Measurements from ENCODE around the gene TGFBR3L. TPM values are rescaled to one million over a fixed set of nuclear protein-coding genes. Genes with fewer than 3 reads are reported as not detected.

The TGFBR3L gene
- total and polyA plus RNA-seq, 2 of the 13 experiments (the other 11 are each of a cell fraction or from before 2014, with no cell fraction given): 0.20 to 1.0 TPM

DNA sequence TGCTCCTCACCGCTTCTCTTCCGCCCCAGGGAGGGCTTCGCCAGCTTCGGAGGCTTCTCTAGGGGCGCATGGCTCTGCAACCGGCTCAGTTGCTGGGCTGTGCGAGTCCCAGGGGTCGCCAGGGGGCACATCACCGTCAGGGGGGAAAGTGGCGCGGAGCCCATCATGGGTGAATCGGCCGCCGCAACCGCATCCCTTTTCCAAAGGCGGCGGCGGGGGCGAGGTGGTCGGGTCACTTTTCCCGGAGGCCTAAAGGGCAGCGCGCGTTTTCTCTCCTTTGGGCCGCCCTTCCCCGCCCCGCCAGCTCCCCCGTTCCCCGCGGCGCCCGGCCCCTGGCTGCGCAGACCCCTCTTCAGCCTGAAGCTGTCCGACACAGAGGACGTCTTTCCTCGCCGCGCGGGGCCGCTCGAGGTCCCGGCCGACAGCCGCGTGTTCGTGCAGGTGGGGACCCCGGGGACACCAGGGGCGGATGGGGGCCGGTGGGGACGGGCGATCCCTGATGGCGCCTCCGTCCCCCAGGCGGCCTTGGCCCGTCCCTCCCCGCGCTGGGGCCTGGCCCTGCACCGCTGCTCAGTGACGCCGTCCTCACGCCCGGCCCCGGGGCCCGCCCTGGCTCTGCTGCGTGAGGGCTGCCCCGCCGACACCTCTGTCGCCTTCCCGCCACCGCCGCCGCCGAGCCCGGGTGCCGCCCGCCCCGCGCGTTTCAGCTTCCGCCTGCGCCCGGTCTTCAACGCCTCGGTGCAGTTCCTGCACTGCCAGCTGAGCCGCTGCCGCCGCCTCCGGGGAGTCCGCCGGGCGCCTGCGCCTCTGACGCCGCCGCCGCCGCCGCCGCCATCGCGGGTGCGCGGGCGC is 1.7 kb downstream of the TGFBR3L start (continued):
- TF ChIP-seq, protein P1, sequence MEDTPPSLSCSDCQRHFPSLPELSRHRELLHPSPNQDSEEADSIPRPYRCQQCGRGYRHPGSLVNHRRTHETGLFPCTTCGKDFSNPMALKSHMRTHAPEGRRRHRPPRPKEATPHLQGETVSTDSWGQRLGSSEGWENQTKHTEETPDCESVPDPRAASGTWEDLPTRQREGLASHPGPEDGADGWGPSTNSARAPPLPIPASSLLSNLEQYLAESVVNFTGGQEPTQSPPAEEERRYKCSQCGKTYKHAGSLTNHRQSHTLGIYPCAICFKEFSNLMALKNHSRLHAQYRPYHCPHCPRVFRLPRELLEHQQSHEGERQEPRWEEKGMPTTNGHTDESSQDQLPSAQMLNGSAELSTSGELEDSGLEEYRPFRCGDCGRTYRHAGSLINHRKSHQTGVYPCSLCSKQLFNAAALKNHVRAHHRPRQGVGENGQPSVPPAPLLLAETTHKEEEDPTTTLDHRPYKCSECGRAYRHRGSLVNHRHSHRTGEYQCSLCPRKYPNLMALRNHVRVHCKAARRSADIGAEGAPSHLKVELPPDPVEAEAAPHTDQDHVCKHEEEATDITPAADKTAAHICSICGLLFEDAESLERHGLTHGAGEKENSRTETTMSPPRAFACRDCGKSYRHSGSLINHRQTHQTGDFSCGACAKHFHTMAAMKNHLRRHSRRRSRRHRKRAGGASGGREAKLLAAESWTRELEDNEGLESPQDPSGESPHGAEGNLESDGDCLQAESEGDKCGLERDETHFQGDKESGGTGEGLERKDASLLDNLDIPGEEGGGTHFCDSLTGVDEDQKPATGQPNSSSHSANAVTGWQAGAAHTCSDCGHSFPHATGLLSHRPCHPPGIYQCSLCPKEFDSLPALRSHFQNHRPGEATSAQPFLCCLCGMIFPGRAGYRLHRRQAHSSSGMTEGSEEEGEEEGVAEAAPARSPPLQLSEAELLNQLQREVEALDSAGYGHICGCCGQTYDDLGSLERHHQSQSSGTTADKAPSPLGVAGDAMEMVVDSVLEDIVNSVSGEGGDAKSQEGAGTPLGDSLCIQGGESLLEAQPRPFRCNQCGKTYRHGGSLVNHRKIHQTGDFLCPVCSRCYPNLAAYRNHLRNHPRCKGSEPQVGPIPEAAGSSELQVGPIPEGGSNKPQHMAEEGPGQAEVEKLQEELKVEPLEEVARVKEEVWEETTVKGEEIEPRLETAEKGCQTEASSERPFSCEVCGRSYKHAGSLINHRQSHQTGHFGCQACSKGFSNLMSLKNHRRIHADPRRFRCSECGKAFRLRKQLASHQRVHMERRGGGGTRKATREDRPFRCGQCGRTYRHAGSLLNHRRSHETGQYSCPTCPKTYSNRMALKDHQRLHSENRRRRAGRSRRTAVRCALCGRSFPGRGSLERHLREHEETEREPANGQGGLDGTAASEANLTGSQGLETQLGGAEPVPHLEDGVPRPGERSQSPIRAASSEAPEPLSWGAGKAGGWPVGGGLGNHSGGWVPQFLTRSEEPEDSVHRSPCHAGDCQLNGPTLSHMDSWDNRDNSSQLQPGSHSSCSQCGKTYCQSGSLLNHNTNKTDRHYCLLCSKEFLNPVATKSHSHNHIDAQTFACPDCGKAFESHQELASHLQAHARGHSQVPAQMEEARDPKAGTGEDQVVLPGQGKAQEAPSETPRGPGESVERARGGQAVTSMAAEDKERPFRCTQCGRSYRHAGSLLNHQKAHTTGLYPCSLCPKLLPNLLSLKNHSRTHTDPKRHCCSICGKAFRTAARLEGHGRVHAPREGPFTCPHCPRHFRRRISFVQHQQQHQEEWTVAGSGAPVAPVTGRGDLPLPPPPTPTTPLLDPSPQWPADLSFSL (CRISPR knock-in tag; IDR thresholded peaks at IDR 0.05): peak; percentile 35; the same call in 1 of the 2 replicates
- TF ChIP-seq SP2 (CRISPR knock-in tag; IDR thresholded peaks at IDR 0.05) (peak; percentile 27; the same call in 1 of the 2 replicates), HNRNPL (IDR thresholded peaks at IDR 0.05; ENCODE audit: low read depth, low read length) (0 out of 2 replicates have a peak, but pooled peaks have one; percentile 18), FLYWCH1 (CRISPR knock-in tag; IDR thresholded peaks at IDR 0.05) (0 out of 2 replicates have a peak, but pooled peaks have one; percentile 54), HOXA3 (CRISPR knock-in tag; IDR thresholded peaks at IDR 0.05) (peak; percentile 75), DNMT1 (CRISPR knock-in tag; IDR thresholded peaks at IDR 0.05) (peak; percentile 24; the same call in 1 of the 2 replicates), SMAD1 (CRISPR knock-in tag; IDR thresholded peaks at IDR 0.05; ENCODE audit: borderline replicate concordance, low read depth) (no peak), ISL2 (CRISPR knock-in tag; IDR thresholded peaks at IDR 0.05) (0 out of 2 replicates have a peak, but pooled peaks have one; percentile 13), RBFOX2 (IDR thresholded peaks at IDR 0.05; ENCODE audit: low read depth, low read length) (peak; percentile 50), PAX8 (CRISPR knock-in tag; IDR thresholded peaks at IDR 0.05; ENCODE audit: borderline replicate concordance) (0 out of 2 replicates have a peak, but pooled peaks have one; percentile 52), SALL1 (CRISPR knock-in tag; IDR thresholded peaks at IDR 0.05) (peak; percentile 32; the same call in 1 of the 2 replicates), RNF2 (conservative IDR thresholded peaks at IDR 0.05; ENCODE audit: low read depth) (peak; percentile 73; the same call in 1 of the 2 replicates)
- TF ChIP-seq, protein P2, sequence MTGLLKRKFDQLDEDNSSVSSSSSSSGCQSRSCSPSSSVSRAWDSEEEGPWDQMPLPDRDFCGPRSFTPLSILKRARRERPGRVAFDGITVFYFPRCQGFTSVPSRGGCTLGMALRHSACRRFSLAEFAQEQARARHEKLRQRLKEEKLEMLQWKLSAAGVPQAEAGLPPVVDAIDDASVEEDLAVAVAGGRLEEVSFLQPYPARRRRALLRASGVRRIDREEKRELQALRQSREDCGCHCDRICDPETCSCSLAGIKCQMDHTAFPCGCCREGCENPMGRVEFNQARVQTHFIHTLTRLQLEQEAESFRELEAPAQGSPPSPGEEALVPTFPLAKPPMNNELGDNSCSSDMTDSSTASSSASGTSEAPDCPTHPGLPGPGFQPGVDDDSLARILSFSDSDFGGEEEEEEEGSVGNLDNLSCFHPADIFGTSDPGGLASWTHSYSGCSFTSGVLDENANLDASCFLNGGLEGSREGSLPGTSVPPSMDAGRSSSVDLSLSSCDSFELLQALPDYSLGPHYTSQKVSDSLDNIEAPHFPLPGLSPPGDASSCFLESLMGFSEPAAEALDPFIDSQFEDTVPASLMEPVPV (CRISPR knock-in tag; IDR thresholded peaks at IDR 0.05): 0 out of 2 replicates have a peak, but pooled peaks have one; percentile 50
- TF ChIP-seq, protein P3, sequence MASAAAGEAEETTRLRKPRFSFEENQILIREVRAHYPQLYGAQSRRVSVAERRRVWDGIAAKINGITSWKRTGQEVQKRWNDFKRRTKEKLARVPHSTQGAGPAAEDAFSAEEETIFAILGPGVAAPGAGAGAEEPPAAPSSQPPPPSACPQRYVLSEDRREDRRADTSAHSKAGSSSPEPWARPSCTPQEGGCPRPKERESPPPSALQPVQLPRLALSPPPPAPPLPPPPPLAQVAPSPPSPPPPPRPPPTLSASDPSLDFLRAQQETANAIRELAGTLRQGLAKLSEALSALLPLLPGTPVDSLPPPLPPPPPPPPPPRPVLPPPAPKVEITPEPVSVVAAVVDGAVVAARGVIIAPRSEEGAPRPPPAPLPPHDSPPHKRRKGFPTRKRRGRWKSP (CRISPR knock-in tag; IDR thresholded peaks at IDR 0.05): peak; percentile 66; the same call in 1 of the 2 replicates
- TF ChIP-seq, protein P4, sequence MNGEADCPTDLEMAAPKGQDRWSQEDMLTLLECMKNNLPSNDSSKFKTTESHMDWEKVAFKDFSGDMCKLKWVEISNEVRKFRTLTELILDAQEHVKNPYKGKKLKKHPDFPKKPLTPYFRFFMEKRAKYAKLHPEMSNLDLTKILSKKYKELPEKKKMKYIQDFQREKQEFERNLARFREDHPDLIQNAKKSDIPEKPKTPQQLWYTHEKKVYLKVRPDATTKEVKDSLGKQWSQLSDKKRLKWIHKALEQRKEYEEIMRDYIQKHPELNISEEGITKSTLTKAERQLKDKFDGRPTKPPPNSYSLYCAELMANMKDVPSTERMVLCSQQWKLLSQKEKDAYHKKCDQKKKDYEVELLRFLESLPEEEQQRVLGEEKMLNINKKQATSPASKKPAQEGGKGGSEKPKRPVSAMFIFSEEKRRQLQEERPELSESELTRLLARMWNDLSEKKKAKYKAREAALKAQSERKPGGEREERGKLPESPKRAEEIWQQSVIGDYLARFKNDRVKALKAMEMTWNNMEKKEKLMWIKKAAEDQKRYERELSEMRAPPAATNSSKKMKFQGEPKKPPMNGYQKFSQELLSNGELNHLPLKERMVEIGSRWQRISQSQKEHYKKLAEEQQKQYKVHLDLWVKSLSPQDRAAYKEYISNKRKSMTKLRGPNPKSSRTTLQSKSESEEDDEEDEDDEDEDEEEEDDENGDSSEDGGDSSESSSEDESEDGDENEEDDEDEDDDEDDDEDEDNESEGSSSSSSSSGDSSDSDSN (CRISPR knock-in tag; IDR thresholded peaks at IDR 0.05): peak; percentile 76

Data from HepG2 (cell line).